Superior temporal gyrus (tissue), 1 donor: Measurements from ENCODE around the gene KCNK7.

Experiments
- DNase-seq: peaks from one replicate; pipeline ENCODE4 v3.0.0-alpha.2; 2016; ENCODE audit errors: extremely low spot score

KCNK7 gene

GRCh38 chr11:65625628-65626342 lies 30.2 kb upstream of the KCNK7 start:
- peak; percentile 82 for DNase-seq

DNA sequence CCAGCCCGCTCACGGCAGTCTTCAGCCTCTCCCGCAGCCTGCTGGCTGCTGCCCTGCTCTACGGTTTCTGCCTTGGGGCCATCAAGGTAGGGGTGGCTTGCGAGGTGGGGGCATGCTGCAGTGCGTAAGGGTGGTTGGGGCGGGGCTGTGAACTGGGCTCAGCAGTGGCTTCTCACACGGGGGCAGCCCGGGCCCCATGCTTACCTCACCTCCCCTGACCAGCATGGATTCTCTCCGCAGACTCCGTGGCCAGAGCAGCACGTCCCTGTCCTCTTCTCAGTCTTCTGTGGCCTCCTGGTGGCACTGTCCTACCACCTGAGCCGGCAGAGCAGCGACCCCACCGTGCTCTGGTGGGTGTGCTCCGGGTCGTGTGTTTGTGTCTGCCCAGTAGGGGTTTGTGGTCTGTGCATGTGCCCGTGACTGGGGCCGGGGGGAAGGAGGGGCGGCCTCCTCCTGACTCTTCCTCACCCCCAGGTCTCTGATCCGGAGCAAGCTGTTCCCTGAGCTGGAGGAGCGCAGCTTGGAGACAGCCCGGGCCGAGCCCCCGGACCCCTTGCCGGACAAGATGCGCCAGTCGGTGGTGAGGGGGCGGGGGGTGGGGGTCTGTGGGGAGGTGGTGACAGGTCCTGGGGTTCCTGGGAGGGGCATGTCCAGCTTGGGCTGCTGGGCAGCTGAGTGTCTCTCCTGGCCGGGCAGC lies 29.5 kb upstream of the KCNK7 start:
- no peak for DNase-seq

DNA sequence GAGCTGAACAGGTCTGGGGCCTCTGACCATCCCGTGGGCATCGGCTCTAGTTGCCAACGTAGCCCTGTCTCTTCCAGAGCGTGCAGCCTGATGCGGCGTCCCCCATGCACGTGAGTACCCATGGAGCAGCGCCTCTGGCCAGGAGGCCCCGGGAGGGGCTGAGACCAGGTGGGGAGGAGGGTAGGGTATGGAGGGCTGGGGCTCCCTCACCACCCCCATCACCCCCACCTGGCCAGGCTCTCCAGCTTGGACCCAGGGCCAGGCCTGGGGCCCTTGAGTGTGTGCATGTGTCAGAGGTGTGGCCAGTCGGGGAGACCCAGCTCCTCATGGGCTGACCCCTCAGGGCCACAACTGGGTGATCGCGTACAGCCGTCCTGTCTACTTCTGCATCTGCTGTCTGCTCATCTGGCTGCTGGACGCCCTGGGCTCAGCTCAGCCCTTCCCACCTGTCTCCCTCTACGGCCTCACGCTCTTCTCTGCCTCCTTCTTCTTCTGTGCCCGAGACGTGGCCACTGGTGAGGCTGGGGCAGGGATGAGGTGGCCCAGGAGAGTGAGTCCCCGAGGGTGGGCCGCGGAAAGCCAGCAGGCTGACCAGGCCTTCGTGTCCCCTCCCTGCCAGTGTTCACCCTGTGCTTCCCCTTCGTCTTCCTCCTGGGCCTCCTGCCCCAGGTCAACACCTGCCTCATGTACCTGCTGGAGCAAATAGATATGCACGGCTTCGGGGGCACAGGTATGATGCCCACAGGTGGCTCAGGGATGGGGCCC lies 28.4 kb upstream of the KCNK7 start:
- no peak for DNase-seq

DNA sequence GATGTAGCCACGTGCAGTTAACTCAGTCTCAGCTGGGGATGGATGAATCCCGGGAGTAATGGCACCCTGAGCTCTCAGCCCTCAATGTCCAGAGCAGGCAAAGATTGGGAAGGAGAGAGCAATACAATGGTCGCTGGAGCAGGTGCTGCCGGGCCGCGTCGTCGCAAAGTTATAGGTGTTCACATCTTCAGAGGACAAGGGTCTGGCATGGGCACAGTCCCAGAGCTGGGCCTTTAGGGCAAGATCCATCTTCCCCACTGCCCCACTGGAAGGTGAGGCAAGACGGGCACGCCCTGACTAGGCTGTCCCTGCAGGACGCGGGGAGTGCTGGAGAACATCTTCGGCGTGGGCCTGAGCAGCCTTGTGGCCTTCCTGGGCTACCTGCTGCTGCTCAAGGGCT lies 27.6 kb upstream of the KCNK7 start:
- no peak for DNase-seq

DNA sequence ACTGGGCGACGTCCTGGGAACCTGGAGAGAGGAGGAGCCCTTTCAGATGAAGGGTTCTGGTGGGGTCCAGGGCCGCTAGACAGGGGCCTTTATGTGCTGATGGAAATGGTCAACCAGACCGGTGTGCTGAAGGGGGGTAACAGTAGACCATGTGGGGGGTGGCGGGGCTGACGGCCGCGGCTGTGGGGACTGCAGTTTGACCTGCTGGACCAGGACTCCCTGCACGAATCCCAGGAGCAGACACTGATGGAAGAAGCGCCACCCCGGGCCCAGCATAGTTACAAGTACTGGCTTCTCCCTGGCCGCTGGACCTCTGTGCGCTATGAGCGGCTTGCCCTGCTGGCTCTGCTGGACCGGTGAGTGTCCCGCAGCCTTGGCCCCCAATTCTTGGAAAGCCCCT lies 26.4 kb upstream of the KCNK7 start:
- DNase-seq, result no peak

DNA sequence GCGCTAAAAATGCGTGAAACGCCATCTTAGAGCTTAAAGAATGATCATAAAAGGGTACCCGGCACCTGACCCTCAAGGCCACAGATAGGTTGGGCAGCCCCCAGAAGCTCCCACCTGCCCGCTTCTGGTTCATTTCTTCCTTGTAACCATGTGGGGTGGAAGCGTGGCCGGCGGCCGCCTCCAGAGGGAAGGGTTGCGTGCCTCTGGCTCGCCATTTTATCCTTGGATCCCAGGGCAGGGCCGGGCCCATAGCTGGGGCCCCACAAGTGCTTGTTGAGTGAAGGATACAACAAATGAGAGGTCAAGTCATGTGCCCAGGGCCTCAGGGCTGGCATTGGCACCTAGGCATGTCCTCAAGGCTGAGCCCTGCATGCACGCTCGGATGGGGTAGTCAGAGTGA lies 25.9 kb upstream of the KCNK7 start:
- DNase-seq, result no peak

- DNase-seq, result no peak
These were observed 25.1 kb upstream of the KCNK7 start for GRCh38 chr11:65620666-65621065.

DNA sequence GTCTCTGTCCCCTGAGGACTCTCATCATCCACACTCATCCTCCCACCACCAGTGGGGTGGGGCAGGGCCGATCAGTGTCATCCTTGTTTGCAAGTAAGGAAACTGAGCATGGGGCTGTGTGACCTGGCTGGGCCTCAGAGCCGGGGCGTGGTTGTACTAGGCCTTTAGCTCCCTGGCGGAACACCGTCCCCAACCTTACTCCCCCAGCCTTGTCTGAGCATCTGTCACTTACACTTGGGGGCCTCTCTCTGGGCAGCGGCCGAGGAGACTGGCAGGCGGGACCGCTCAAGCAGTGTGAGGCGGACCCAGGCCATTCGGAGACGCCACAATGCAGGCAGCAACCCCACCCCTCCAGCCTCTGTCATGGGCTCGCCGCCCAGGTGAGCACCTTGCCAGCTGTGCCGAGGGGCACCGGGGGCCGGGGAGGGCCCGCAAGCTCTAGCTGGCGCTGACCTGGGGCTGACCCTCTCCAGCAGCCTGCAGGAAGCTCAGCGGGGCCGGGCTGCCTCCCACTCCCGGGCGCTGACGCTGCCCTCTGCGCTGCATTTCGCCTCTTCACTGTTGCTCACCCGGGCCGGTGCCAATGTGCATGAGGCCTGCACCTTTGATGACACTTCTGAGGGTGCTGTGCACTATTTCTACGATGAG lies 23.8 kb upstream of the KCNK7 start:
- DNase-seq, result no peak

GRCh38 chr11:65618763-65619162 lies 23.2 kb upstream of the KCNK7 start:
- DNase-seq, result no peak

- no peak for DNase-seq
These were observed 22.6 kb upstream of the KCNK7 start for GRCh38 chr11:65617990-65618751.

DNA sequence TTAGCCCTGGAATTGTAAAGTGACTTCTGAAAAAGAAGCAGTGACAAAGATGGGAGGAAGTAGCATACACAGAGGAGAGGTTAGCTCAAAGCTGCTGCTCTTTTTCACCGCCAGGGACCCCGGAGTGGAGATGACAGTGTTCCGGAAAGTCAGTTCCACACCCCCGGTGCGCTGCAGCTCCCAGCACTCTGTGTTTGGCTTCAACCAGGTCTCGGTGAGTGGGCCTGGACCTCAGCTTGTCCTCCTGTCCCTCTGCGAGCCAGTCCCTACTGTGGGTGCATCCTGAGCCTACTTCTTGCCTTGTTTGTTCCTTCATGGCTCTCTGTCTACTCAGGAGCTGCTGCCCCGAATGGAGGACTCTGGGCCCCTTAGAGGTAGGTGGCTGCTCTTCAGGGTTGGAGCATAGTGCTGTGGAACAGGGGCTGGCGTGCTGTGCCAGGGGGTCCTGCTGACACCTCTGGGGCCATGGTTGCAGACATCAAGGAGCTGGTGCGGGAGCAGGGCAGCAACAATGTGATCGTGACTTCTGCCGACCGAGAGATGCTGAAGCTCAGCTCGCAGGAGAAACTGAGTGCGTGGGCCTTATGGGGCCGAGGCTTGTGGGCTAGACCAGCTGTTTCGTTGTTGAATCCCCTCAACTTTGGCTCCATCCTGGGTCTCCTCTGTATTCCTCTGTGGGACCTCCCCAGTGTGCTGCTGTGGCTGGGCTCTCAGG lies 21.7 kb upstream of the KCNK7 start:
- no peak for DNase-seq

- no peak for DNase-seq
These were observed 21.0 kb upstream of the KCNK7 start for GRCh38 chr11:65616575-65617001.

DNA sequence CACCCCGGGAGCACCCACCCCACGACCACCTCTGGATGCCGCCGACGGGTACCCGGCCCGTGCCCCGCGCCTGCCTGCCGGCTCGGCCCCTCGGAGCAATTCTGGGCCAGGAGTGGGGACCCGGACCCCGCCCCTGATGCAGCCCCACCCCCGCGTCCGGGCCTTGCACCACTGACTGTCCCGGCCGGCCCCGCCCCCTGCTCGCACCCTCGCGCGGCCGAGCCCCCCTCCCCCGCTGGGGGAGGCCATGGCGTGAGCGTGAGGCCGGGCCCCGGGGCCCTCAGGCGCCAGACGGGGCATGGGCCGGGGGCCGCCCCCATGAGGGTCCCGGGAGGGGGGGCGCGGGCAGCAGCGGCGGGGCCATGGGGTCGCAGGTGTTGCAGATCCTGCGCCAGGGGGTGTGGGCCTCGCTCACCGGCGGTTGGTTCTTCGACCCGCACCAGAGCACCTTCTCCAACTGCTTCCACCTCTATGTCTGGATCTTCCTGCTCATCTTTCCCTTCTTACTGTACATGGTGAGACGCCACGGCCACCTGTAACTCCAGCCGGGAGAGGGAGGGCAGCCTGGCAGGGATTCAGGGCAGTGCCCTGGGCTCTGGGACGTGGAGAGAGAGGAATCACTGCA lies 20.5 kb upstream of the KCNK7 start:
- DNase-seq, result no peak

GRCh38 chr11:65615229-65615949 lies 19.8 kb upstream of the KCNK7 start, which contains the start of gene PCNX3:
PCNX3 (plus strand) TSS chr11:65615776; CDS start chr11:65616312, 536 bp downstream.
- peak; percentile 100 for DNase-seq

GRCh38 chr11:65613091-65613928 lies 17.7 kb upstream of the KCNK7 start:
- no peak for DNase-seq

GRCh38 chr11:65612691-65613090 lies 17.1 kb upstream of the KCNK7 start:
- no peak for DNase-seq

DNA sequence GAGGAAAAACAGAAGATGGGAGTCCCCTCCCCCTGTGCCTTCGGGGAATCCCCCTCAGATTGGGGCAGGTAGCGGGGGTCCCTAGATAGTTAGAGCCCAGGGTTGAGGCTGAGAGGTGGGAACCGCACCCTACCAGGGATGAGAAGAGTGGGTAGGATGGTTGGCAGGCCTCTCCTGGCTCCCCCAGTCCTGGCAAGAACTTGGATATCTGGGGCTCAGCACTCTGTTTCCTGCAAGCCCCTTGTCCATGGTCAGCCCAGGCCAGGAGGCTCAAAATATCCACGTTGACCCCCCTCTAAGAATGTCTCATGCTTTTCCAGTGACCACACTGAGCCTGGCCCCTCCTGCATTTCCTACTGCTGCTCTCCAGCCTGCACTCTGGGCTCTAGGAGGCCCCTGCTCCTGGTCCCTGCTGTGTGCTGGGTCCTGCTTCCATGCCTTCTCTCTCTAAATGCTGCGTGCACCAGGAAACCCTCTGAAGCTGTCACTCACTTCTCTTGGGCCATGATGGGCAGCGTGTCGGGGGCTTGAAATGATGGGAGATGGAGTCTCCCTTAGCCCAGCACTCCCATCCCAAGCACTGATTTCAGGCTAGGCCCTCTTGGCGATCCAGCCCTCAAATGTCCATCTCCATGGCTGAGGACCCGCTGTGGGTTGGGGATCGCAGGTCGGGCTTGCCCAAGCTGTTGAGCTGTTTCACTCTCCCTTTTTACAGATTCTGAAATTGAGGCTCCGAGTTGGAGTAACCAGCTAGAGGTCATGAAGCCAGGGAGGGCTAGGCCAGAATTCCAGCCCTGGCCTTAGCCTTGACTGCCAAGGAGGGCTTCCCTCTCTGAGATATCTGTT lies 16.4 kb upstream of the KCNK7 start:
- peak; percentile 10 for DNase-seq
